ENCODE measurements around the gene LGALS9. TPM values are rescaled to one million over a fixed set of nuclear protein-coding genes. Genes with fewer than 3 reads are reported as not detected.
"Not testable (repeated sequence)": the region's sequence is repeated elsewhere in the genome, so short reads cannot be mapped to it uniquely, and the experiment has no call there.

Gene LGALS9
- total RNA-seq, 1 donor from 2014 or later, result 15.2 TPM

DNA sequence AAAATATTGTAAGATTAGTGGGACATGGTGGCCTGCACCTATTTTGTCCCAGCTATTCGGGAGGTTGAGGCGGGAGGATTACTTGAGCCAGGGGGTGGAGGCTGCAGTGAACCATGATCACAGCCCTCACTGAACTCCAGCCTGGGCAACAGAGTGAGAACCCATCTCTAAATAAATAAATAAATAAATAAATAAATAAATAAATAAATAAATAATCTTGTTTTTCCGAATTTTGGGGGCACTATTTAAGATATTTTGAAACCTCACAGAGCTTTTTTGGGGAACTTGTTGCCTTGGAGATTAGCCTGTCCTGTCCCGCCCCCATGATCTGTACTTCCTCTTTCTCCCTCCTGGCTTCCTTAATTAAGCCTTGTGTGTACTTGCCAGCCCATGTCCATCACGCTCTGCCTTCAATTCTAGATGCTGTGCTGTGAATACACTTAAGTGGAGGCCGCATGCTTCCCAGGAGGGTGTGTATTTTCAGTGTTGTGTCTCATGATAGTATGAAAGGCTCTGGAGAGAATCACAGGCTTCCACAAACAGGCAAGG is 4.4 kb downstream of the LGALS9 start:
- no peaks in the 10 kb centered on the region for H3K27me3 ChIP-seq (ENCODE audit: low read depth)
- H3K4me1 ChIP-seq, result peaks cover 50% of the 10 kb centered on the region
- TF ChIP-seq, protein P1, sequence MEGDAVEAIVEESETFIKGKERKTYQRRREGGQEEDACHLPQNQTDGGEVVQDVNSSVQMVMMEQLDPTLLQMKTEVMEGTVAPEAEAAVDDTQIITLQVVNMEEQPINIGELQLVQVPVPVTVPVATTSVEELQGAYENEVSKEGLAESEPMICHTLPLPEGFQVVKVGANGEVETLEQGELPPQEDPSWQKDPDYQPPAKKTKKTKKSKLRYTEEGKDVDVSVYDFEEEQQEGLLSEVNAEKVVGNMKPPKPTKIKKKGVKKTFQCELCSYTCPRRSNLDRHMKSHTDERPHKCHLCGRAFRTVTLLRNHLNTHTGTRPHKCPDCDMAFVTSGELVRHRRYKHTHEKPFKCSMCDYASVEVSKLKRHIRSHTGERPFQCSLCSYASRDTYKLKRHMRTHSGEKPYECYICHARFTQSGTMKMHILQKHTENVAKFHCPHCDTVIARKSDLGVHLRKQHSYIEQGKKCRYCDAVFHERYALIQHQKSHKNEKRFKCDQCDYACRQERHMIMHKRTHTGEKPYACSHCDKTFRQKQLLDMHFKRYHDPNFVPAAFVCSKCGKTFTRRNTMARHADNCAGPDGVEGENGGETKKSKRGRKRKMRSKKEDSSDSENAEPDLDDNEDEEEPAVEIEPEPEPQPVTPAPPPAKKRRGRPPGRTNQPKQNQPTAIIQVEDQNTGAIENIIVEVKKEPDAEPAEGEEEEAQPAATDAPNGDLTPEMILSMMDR (IDR thresholded peaks at IDR 0.05; ENCODE audit: borderline replicate concordance), result no peak
- no peaks in the 10 kb centered on the region for H3K9me3 ChIP-seq (replicated peaks)
- H3K4me3 ChIP-seq, result no peak overlapping the region
- no peak overlapping the region for H3K27ac ChIP-seq (replicated peaks)
- intact Hi-C loops (cut with micrococcal nuclease), result no loop called here
- peaks cover 13% of the 10 kb centered on the region for H3K36me3 ChIP-seq
- no peak for DNase-seq

DNA sequence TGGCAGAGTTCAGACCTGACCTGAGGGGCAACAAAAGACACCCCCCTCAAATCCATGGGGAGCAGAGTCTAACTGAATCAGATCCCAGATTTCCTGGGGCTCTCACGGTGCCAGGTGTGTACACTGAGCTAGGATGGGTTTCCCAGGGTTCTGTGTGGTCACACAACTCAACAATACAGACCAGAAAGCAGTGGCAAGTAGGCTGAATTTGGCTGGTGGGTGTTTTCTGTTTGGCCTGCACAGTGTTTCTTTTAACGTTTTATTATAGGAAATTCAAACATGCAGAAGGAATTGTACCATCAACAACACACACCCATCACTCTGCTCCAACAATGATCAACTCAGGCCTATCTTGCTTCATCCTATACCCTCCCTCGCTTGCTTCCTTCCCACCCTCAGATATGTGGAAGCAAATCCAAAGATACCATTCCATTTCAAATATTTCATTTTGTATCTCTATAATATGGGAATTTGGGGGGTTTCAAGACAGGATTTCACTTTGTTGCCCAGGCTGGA is 5.1 kb downstream of the LGALS9 start:
- Histone ChIP-seq H3K36me3 (peaks cover 18% of the 10 kb centered on the region), H3K4me1 (peaks cover 48% of the 10 kb centered on the region)
- H3K27ac ChIP-seq (replicated peaks); DNase-seq; intact Hi-C loops (cut with micrococcal nuclease); H3K27me3 ChIP-seq (ENCODE audit: low read depth); H3K9me3 ChIP-seq (replicated peaks); H3K4me3 ChIP-seq: not testable (repeated sequence)

DNA sequence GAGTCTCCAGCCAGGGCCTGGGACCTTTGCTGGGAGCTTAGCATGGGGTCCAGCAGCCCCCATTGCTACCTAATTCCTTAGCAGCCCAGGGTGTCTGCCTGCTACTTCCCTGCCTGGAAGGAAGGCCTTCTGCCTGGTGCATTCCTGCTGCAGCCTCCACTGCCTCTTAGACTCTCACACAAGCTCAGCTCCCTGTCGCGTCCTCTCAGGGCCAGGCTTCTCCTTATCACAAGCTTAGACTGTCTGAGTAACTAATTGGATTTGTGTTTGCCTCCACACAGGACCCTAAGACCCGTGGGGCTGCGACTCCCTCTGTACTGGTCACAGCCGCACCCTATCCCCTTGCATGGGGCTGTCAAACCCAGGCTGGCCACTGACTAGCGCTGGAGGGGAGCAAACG is 6.8 kb downstream of the LGALS9 start:
- DNase-seq; intact Hi-C loops (cut with micrococcal nuclease): not testable (repeated sequence)

DNA sequence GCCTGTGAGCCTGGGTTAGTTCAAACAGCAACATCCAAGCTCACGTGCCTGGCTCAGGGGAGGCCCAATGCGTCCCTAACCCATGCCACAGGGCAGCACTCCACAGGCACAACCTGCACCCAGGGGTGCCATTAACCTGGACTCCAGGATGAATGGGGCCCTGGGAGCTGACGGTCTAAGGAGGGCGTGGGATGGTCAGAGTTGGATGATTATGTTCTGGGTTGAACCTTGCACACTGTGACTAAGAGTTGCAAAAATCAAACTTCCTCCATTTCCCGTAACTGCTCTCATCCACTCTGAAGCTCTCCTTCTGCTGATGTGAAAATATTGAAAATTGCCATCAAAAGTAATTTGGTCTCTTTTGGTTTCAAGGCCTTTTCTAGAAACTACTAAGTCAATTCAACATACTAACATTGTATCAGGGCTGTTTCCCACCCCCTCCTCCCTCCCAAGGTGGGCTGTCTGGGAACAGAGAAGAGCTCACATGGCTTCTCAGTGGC is 7.5 kb downstream of the LGALS9 start:
- DNase-seq; H3K27me3 ChIP-seq (ENCODE audit: low read depth); H3K27ac ChIP-seq (replicated peaks); H3K9me3 ChIP-seq (replicated peaks); intact Hi-C loops (cut with micrococcal nuclease); H3K4me3 ChIP-seq: not testable (repeated sequence)
- Histone ChIP-seq H3K4me1 (peaks cover 27% of the 10 kb centered on the region), H3K36me3 (peaks cover 18% of the 10 kb centered on the region)

More for the DNA sequence above, 6.8 kb downstream of the LGALS9 start:
- not testable (repeated sequence) for H3K27me3 ChIP-seq (ENCODE audit: low read depth); H3K4me3 ChIP-seq; H3K9me3 ChIP-seq (replicated peaks); H3K27ac ChIP-seq (replicated peaks)
- Histone ChIP-seq H3K36me3 (peaks cover 18% of the 10 kb centered on the region), H3K4me1 (peaks cover 33% of the 10 kb centered on the region)

DNA sequence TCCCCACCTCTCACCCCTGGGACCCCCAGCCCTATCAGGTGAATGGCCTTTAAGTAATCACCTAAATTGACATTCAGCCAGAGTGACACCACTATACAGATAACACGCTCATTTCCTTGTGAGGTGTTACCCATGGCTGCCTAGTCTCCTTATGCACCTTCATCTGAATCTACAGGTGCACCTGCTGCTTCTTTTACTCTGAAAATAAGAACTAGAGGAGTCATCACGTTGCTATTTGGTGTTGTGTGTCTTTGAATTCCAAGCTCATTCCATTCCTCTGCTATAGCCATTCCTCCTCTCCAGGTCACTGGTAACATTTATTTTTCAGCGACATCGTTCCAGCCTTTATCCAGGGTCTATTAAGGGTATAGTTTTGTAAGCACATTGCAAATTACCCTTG is 9.8 kb downstream of the LGALS9 start:
- H3K27me3 ChIP-seq (ENCODE audit: low read depth), result no peaks in the 10 kb centered on the region
- H3K9me3 ChIP-seq (replicated peaks), result no peaks in the 10 kb centered on the region
- TF ChIP-seq, protein P1 (IDR thresholded peaks at IDR 0.05; ENCODE audit: borderline replicate concordance), result no peak
- intact Hi-C loops (cut with micrococcal nuclease), result no loop called here
- H3K4me3 ChIP-seq, result no peak overlapping the region
- H3K27ac ChIP-seq (replicated peaks), result no peak overlapping the region
- peaks cover 18% of the 10 kb centered on the region for H3K36me3 ChIP-seq
- peaks cover 20% of the 10 kb centered on the region for H3K4me1 ChIP-seq
- DNase-seq, result no peak

DNA sequence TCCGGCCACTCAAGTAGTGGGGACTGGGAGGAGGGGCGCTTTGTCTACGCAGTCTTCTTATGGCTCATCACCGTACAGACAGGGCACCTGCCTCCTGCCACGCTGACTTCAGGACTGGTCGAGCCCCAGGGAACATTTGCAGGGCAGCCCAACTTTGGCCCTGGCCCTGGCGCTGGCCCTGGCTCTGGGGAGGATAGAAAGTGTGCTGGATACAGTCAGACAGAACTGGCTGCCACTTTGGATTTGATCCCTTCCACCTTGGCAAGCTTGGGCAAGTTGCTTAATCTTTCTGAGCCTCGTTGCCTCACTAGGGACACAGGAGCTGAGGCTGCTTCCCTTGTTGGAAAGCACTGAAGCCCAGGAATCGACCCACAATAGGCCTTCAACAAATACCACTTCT is 13.6 kb downstream of the LGALS9 start:
- Histone ChIP-seq H3K4me3 (no peak overlapping the region), H3K9me3 (replicated peaks) (no peaks in the 10 kb centered on the region), H3K4me1 (peaks cover 41% of the 10 kb centered on the region), H3K27me3 (ENCODE audit: low read depth) (no peaks in the 10 kb centered on the region), H3K27ac (replicated peaks) (peak overlapping the region; percentile 50), H3K36me3 (peaks cover 13% of the 10 kb centered on the region)
- DNase-seq, result peak; percentile 48
- TF ChIP-seq, protein P1 (IDR thresholded peaks at IDR 0.05; ENCODE audit: borderline replicate concordance), result no peak
- intact Hi-C loops (cut with micrococcal nuclease), result no loop called here

DNA sequence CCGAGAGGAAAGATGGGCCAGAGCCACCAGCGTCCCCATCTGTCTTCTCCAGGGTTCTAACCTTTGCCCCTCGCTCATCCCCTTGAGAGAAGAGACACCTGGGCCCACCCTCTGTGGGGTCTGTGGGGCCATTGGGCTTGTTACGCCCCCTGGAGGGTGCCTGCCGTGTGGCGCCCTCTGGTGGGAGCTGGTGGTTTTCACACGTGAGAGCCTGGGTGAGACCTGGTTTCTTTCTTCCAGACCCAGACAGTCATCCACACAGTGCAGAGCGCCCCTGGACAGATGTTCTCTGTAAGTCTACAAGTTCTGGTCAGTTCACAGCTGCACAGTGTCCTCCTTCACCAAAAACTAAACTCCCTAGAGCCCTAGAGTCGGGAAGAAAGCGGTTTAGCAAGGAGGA is 14.6 kb downstream of the LGALS9 start:
- DNase-seq; intact Hi-C loops (cut with micrococcal nuclease); H3K27ac ChIP-seq (replicated peaks); H3K27me3 ChIP-seq (ENCODE audit: low read depth); H3K4me3 ChIP-seq; H3K36me3 ChIP-seq; H3K9me3 ChIP-seq (replicated peaks): not testable (repeated sequence)
- H3K4me1 ChIP-seq, result peaks cover 45% of the 10 kb centered on the region

Data from left ventricle myocardium inferior (tissue), 1 donor.